GF-D8 (cell line): Measurements from ENCODE around the gene RPL28.

Source experiments
- DNase-seq: peaks from one replicate; lab custom pipeline; 2025; lab: John Stamatoyannopoulos, UW

Gene RPL28

GRCh38 chr19:55385724-55386492 is at the start of gene RPL28:
TSS of gene RPL28 (plus strand) at chr19:55385932. CDS start at chr19:55386358, 426 bp downstream.
- peak; percentile 93 for DNase-seq

GRCh38 chr19:55336101-55336500 is 49.6 kb upstream of the RPL28 start:
- no peak for DNase-seq

- DNase-seq: peak; percentile 100
These were observed 46.4 kb upstream of the RPL28 start, which contains the start of gene KMT5C for GRCh38 chr19:55339105-55339888. TSS of gene KMT5C (plus strand) at chr19:55339876. CDS start at chr19:55341937, 2,061 bp downstream.

- no peak for DNase-seq
These were observed 45.6 kb upstream of the RPL28 start for GRCh38 chr19:55339889-55340783.

GRCh38 chr19:55340784-55341147 is 45.0 kb upstream of the RPL28 start:
- no peak for DNase-seq

GRCh38 chr19:55341171-55341588 is 44.6 kb upstream of the RPL28 start:
- DNase-seq: no peak

- no peak for DNase-seq
These were observed 43.9 kb upstream of the RPL28 start for GRCh38 chr19:55341595-55342531.

- no peak for DNase-seq
These were observed 41.3 kb upstream of the RPL28 start for GRCh38 chr19:55344444-55344843.

GRCh38 chr19:55345101-55345817 is 40.5 kb upstream of the RPL28 start:
- no peak for DNase-seq

GRCh38 chr19:55345818-55346724 is 39.7 kb upstream of the RPL28 start:
- DNase-seq: no peak

- no peak for DNase-seq
These were observed 38.8 kb upstream of the RPL28 start for GRCh38 chr19:55346725-55347441.

- no peak for DNase-seq
These were observed 38.2 kb upstream of the RPL28 start for GRCh38 chr19:55347442-55348009.

- no peak for DNase-seq
These were observed 37.3 kb upstream of the RPL28 start for GRCh38 chr19:55348317-55349034.

GRCh38 chr19:55350620-55351315 is 35.0 kb upstream of the RPL28 start:
- no peak for DNase-seq

- DNase-seq: no peak
These were observed 33.7 kb upstream of the RPL28 start for GRCh38 chr19:55352040-55352439.

- no peak for DNase-seq
These were observed 33.1 kb upstream of the RPL28 start for GRCh38 chr19:55352549-55353145.
